IPS DF 4.7 (cell line): ENCODE results near the gene RASSF7.

Experiments
- DNase-seq: peaks from one replicate; pipeline ENCODE4 v3.0.0-alpha.2; 2013; ENCODE audit warnings: low spot score; ENCODE audit errors: extremely low read depth

The RASSF7 gene

GRCh38 chr11:609341-609811 lies 48.6 kb downstream of the RASSF7 start:
- no peak for DNase-seq

GRCh38 chr11:610146-610801 lies 49.5 kb downstream of the RASSF7 start:
- DNase-seq: no peak

- no peak for DNase-seq
Observed at GRCh38 chr11:611001-611996, 50.5 kb downstream of the RASSF7 start.

DNA sequence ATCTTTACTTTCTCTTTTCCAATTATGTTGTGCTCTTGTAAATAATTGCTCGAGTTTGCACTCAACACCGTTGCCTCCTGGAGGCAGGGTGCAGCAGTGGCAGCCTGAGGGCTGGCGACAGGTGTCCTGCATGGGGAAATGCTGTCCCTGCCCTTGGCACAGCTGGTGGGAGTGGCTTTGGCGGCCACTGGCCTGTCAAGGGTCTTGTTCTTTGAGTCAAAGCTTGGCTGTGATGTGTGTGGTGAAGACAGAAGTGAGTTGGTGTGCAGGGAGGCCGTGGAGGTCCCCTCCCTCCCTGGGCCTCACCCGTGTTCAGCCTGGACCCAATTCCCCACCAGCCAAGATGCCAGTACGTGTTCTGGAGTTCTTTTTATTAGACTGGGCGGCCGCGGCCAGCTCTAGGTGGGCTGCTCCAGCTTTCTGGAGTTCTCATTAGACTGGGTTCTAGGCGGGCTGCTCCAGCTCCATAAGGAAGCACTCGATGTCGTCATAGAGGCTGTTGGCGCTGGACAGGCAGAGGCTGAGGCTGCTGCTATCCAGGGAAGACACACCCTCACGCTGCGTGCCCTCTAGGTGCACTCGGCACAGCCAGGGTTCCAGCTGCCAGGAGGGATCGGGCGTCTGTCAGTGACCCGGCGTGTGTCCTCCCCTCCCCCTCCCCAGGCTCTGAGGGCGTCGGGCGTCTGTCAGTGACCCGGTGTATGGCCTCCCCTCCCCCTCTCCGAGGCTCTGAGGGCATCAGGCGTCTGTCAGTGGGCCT lies 51.6 kb downstream of the RASSF7 start:
- no peak for DNase-seq

DNA sequence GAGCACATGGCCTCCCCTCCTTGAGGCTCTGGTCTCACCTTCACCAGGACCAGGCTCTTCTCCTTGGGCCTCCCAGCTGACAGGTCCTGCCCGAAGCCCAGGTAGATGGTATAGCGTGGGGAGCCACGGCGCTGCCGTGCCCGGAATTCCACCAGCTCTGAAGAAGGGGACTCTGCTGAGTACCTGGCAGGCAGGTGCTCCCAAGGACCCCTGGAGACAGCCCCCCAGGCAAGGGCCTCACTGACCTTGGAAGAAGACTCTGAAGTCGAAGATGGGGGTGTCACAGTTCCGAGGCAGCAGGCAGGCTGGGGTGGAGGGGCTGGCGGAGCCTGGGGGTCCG lies 52.2 kb downstream of the RASSF7 start:
- no peak for DNase-seq

DNA sequence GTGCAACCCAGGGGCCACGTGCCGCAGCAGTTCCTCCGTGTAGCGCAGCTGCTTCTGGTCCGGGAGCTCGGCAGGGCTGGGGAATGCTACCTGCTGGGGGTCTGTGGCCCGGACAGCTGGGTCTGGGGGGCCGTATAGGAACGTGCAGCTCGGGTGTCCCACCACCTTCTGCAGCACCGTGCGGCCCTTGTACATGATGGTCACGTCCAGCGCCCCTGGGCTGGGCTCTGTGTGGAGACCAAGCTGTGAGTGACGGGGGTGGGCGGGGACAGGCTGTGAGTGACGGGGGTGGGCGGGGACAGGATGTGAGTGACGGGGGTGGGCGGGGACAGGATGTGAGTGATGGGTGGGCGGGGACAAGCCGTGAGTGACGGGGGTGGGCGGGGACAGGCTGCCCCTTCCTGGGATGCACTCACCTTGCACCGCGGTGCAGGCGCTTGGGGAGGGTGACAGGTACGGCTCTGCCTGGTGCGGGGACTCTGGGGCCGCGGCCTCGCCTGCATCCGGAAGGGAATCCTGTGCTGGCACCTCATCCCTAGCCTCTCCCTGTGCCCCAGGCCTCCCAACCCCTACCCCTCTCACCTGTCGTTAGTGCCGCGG lies 52.7 kb downstream of the RASSF7 start:
- DNase-seq: no peak
